ENCODE data around the gene MKRN3. TPM values are rescaled to one million over a fixed set of nuclear protein-coding genes. Genes with fewer than 3 reads are reported as not detected.

Gene MKRN3
- total and polyA plus RNA-seq, 2 experiments from 2014 or later = not detected

DNA sequence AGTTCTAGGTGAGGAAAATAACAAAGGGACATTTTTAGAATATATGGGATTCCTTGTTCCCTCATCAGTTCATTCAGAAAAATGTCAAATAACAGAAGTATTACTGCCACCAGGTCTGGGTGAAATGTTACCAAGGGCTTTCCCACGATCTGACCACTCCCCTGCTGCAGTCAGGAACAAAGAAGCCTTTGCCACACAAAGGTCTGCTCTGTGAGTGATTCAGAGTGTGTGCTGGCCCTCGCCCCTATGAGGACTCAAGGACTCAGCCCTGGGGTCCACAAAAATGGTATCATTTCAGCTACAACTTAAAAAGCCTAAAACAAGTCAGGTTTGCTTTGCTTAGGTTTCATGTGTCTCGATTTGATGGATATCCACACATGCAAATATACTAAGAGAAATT is 5.0 kb downstream of the MKRN3 start (continued):
- TF ChIP-seq, protein P1, sequence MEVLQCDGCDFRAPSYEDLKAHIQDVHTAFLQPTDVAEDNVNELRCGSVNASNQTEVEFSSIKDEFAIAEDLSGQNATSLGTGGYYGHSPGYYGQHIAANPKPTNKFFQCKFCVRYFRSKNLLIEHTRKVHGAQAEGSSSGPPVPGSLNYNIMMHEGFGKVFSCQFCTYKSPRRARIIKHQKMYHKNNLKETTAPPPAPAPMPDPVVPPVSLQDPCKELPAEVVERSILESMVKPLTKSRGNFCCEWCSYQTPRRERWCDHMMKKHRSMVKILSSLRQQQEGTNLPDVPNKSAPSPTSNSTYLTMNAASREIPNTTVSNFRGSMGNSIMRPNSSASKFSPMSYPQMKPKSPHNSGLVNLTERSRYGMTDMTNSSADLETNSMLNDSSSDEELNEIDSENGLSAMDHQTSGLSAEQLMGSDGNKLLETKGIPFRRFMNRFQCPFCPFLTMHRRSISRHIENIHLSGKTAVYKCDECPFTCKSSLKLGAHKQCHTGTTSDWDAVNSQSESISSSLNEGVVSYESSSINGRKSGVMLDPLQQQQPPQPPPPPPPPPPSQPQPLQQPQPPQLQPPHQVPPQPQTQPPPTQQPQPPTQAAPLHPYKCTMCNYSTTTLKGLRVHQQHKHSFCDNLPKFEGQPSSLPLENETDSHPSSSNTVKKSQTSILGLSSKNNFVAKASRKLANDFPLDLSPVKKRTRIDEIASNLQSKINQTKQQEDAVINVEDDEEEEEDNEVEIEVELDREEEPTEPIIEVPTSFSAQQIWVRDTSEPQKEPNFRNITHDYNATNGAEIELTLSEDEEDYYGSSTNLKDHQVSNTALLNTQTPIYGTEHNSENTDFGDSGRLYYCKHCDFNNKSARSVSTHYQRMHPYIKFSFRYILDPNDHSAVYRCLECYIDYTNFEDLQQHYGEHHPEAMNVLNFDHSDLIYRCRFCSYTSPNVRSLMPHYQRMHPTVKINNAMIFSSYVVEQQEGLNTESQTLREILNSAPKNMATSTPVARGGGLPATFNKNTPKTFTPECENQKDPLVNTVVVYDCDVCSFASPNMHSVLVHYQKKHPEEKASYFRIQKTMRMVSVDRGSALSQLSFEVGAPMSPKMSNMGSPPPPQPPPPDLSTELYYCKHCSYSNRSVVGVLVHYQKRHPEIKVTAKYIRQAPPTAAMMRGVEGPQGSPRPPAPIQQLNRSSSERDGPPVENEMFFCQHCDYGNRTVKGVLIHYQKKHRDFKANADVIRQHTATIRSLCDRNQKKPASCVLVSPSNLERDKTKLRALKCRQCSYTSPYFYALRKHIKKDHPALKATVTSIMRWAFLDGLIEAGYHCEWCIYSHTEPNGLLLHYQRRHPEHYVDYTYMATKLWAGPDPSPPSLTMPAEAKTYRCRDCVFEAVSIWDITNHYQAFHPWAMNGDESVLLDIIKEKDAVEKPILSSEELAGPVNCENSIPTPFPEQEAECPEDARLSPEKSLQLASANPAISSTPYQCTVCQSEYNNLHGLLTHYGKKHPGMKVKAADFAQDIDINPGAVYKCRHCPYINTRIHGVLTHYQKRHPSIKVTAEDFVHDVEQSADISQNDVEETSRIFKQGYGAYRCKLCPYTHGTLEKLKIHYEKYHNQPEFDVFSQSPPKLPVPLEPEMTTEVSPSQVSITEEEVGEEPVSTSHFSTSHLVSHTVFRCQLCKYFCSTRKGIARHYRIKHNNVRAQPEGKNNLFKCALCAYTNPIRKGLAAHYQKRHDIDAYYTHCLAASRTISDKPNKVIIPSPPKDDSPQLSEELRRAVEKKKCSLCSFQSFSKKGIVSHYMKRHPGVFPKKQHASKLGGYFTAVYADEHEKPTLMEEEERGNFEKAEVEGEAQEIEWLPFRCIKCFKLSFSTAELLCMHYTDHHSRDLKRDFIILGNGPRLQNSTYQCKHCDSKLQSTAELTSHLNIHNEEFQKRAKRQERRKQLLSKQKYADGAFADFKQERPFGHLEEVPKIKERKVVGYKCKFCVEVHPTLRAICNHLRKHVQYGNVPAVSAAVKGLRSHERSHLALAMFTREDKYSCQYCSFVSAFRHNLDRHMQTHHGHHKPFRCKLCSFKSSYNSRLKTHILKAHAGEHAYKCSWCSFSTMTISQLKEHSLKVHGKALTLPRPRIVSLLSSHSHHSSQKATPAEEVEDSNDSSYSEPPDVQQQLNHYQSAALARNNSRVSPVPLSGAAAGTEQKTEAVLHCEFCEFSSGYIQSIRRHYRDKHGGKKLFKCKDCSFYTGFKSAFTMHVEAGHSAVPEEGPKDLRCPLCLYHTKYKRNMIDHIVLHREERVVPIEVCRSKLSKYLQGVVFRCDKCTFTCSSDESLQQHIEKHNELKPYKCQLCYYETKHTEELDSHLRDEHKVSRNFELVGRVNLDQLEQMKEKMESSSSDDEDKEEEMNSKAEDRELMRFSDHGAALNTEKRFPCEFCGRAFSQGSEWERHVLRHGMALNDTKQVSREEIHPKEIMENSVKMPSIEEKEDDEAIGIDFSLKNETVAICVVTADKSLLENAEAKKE (CRISPR knock-in tag; IDR thresholded peaks at IDR 0.05) = no peak
- TF ChIP-seq, protein P2, sequence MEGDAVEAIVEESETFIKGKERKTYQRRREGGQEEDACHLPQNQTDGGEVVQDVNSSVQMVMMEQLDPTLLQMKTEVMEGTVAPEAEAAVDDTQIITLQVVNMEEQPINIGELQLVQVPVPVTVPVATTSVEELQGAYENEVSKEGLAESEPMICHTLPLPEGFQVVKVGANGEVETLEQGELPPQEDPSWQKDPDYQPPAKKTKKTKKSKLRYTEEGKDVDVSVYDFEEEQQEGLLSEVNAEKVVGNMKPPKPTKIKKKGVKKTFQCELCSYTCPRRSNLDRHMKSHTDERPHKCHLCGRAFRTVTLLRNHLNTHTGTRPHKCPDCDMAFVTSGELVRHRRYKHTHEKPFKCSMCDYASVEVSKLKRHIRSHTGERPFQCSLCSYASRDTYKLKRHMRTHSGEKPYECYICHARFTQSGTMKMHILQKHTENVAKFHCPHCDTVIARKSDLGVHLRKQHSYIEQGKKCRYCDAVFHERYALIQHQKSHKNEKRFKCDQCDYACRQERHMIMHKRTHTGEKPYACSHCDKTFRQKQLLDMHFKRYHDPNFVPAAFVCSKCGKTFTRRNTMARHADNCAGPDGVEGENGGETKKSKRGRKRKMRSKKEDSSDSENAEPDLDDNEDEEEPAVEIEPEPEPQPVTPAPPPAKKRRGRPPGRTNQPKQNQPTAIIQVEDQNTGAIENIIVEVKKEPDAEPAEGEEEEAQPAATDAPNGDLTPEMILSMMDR (conservative IDR thresholded peaks at IDR 0.05; ENCODE audit: low read depth in 2 of 2) = no peak
- TF ChIP-seq EZH2phosphoT487 (IDR thresholded peaks at IDR 0.05; ENCODE audit: unreplicated experiment) (no peak), ZNF331 (CRISPR knock-in tag; IDR thresholded peaks at IDR 0.05; ENCODE audit: low read depth) (no peak), ZNF114 (CRISPR knock-in tag; IDR thresholded peaks at IDR 0.05) (no peak)
- TF ChIP-seq, protein P3, sequence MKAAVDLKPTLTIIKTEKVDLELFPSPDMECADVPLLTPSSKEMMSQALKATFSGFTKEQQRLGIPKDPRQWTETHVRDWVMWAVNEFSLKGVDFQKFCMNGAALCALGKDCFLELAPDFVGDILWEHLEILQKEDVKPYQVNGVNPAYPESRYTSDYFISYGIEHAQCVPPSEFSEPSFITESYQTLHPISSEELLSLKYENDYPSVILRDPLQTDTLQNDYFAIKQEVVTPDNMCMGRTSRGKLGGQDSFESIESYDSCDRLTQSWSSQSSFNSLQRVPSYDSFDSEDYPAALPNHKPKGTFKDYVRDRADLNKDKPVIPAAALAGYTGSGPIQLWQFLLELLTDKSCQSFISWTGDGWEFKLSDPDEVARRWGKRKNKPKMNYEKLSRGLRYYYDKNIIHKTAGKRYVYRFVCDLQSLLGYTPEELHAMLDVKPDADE (IDR thresholded peaks at IDR 0.05) = no peak

DNA sequence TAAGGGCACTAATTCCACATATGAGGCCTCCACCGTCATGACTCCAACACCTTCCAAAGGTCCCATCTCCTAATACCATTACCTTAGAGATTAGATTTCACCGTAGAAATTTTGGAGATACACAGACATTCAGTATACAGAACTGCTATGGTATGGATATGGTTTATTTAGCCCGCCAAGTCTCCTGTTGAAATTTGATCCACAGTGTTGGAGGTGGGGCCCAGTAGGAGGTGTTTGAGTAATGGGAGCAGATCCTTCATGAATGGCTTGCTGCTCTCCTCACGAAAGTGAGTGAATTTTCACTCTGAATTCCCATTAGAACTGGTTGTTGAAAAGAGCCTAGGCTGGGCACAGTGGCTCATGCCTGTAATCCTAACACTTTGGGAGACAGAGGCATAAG is 7.4 kb downstream of the MKRN3 start:
- H4K20me1 ChIP-seq (replicated peaks; ENCODE audit: insufficient read depth) = no peaks in the 10 kb centered on the region
- Mint-ChIP-seq H3K27ac (no peak overlapping the region), H3K36me3 (ENCODE audit: low read depth) (no peaks in the 10 kb centered on the region; the same call in 2 of the 3 replicates), H3K27me3 (ENCODE audit: insufficient read depth, low read depth, poor library complexity) (peaks cover 1% of the 10 kb centered on the region), H3K4me3 (no peak overlapping the region), H3K4me1 (0 out of 3 replicates have a peak, but pooled peaks cover 4% of the 10 kb centered on the region), H3K9me3 (peaks cover 66% of the 10 kb centered on the region)
- H3K79me2 ChIP-seq (replicated peaks; ENCODE audit: insufficient read depth) = no peaks in the 10 kb centered on the region
- no peaks in the 10 kb centered on the region for H3K9me2 ChIP-seq (ENCODE audit: insufficient read depth)
- ATAC-seq (no peak), DNase-seq (ENCODE audit: low spot score) (no peak)
- H3K4me3 ChIP-seq = no peak overlapping the region
- H3K27ac ChIP-seq (ENCODE audit: low read depth) = no peak overlapping the region
- H3K4me1 ChIP-seq (ENCODE audit: insufficient read depth) = no peaks in the 10 kb centered on the region
- no peaks in the 10 kb centered on the region for H3F3A ChIP-seq (replicated peaks; ENCODE audit: low read depth)
- peak overlapping the region; percentile 72 for H2AFZ ChIP-seq
- H3K27me3 ChIP-seq (ENCODE audit: insufficient read depth) = no peaks in the 10 kb centered on the region
- H3K36me3 ChIP-seq (ENCODE audit: insufficient read depth) = no peaks in the 10 kb centered on the region
- no peak overlapping the region for H3K4me2 ChIP-seq
- TF ChIP-seq ZNF331 (CRISPR knock-in tag; IDR thresholded peaks at IDR 0.05; ENCODE audit: low read depth) (no peak), CREB1 (CRISPR knock-in tag; IDR thresholded peaks at IDR 0.05; ENCODE audit: low read depth) (no peak), EZH2phosphoT487 (IDR thresholded peaks at IDR 0.05; ENCODE audit: unreplicated experiment) (no peak), NANOG (IDR thresholded peaks at IDR 0.05; ENCODE audit: borderline replicate concordance) (no peak), STAT1 (IDR thresholded peaks at IDR 0.05; ENCODE audit: unreplicated experiment) (no peak), ZNF114 (CRISPR knock-in tag; IDR thresholded peaks at IDR 0.05) (no peak), EZH2 (IDR thresholded peaks at IDR 0.05; ENCODE audit: low read depth, unreplicated experiment) (no peak)
- TF ChIP-seq, protein P2 (conservative IDR thresholded peaks at IDR 0.05; ENCODE audit: low read depth in 2 of 2) = no peak
